ENCODE results near the gene CENPX.

Gene CENPX

GRCh38 chr17:82055023-82055964 lies 32.6 kb upstream of the CENPX start:
- no peak for DNase-seq

- no peak for DNase-seq
Observed at GRCh38 chr17:82054351-82055022, 31.8 kb upstream of the CENPX start.

GRCh38 chr17:82053556-82054263 lies 31.0 kb upstream of the CENPX start:
- DNase-seq: no peak

GRCh38 chr17:82053130-82053529 lies 30.5 kb upstream of the CENPX start:
- DNase-seq: no peak

- DNase-seq: no peak
Observed at GRCh38 chr17:82052638-82053059, 30.0 kb upstream of the CENPX start.

GRCh38 chr17:82051776-82052637 lies 29.3 kb upstream of the CENPX start, which contains the start of the genes GPS1 and RFNG:
Gene GPS1 (plus strand): TSS chr17:82051898. CDS start chr17:82051932, 34 bp downstream.
Gene RFNG (minus strand): TSS chr17:82051811. CDS start chr17:82051766, 45 bp downstream.
- DNase-seq: peak; percentile 48

- DNase-seq: no peak
Observed at GRCh38 chr17:82050761-82051641, 28.3 kb upstream of the CENPX start.

GRCh38 chr17:82050152-82050760 lies 27.6 kb upstream of the CENPX start:
- DNase-seq: no peak

GRCh38 chr17:82049521-82049971 lies 26.9 kb upstream of the CENPX start:
- DNase-seq: no peak

- DNase-seq: no peak
Observed at GRCh38 chr17:82049106-82049505, 26.4 kb upstream of the CENPX start.

GRCh38 chr17:82048571-82048971 lies 25.9 kb upstream of the CENPX start:
- DNase-seq: no peak

GRCh38 chr17:82047914-82048570 lies 25.4 kb upstream of the CENPX start:
- DNase-seq: no peak

- DNase-seq: no peak
Observed at GRCh38 chr17:82047379-82047778, 24.7 kb upstream of the CENPX start.

GRCh38 chr17:82046903-82047302 lies 24.2 kb upstream of the CENPX start:
- no peak for DNase-seq

- no peak for DNase-seq
Observed at GRCh38 chr17:82045936-82046484, 23.3 kb upstream of the CENPX start.

- DNase-seq: no peak
Observed at GRCh38 chr17:82043507-82043906, 20.8 kb upstream of the CENPX start.

- no peak for DNase-seq
Observed at GRCh38 chr17:82042649-82043048, 20.0 kb upstream of the CENPX start.

- no peak for DNase-seq
Observed at GRCh38 chr17:82041144-82041814, 18.6 kb upstream of the CENPX start.

- no peak for DNase-seq
Observed at GRCh38 chr17:82039695-82040299, 17.1 kb upstream of the CENPX start.

Measured in NK-92 treated with Interleukin-12 subunit alpha and Interleukin-12 subunit beta, amount 100 ng/mL, for 24 hours (cell line).